Activated CD4-positive, alpha-beta T cell treated with anti-CD3 and anti-CD28 coated beads for 36 hours (primary cell): ENCODE results near the gene FRMPD2. TPM values are rescaled to one million over a fixed set of nuclear protein-coding genes. Genes with fewer than 3 reads are reported as not detected.

Source experiments
- ATAC-seq: fragments of 200-7000 bp; cut with Tn5 transposase; one replicate; pipeline ENCODE4 v1.10.0; 2021; ENCODE audit warnings: mild to moderate bottlenecking, moderate library complexity
- CTCF ChIA-PET: fragments of 350-600 bp; sonication (Branson Sonifier 250); formaldehyde crosslinking; loops from one replicate; lab custom pipeline; 2021; ENCODE audit warnings: antibody characterized with exemption; lab: Charles Lee
- POLR2A ChIA-PET: fragments of 350-600 bp; sonication (Branson Sonifier 250); formaldehyde crosslinking; loops from one replicate; lab custom pipeline; 2021; ENCODE audit warnings: antibody characterized with exemption, inconsistent platforms; lab: Charles Lee
- DNase-seq: peaks from one replicate; pipeline ENCODE4 v3.0.0-alpha.2; 2020
- H3K27ac Mint-ChIP-seq: one replicate; pipeline ENCODE4 v1.8.0; 2021; ENCODE audit warnings: mixed read lengths
- H3K27me3 Mint-ChIP-seq: one replicate; pipeline ENCODE4 v1.8.0; 2021; ENCODE audit warnings: mixed read lengths
- H3K36me3 Mint-ChIP-seq: one replicate; pipeline ENCODE4 v1.8.0; 2021; ENCODE audit warnings: low read depth, mixed read lengths
- H3K4me1 Mint-ChIP-seq: one replicate; pipeline ENCODE4 v1.8.0; 2021; ENCODE audit warnings: mixed read lengths
- H3K4me3 Mint-ChIP-seq: one replicate; pipeline ENCODE4 v1.8.0; 2021; ENCODE audit warnings: mild to moderate bottlenecking, moderate library complexity, mixed read lengths
- H3K9me3 Mint-ChIP-seq: one replicate; pipeline ENCODE4 v1.8.0; 2021; ENCODE audit warnings: low read depth, mixed read lengths
- intact Hi-C, 2 experiments: fragments of 100-400 bp; cut with DNase I in 1 of 2; cut with micrococcal nuclease in 1 of 2; formaldehyde crosslinking; loops; one replicate each; pipeline versions ENCODE4 v1.14.2 to v1.15.1; 2022 to 2024; cut with DNase I, micrococcal nuclease
- total RNA-seq, 2 experiments: library from RNA; stranded (reverse); gene quantifications; one replicate each; pipeline ENCODE4 v1.2.3, GENCODE V29; 2021

FRMPD2 gene
- total RNA-seq, 2 experiments from 2014 or later = not detected

GRCh38 chr10:48211777-48212176 is 62.7 kb downstream of the FRMPD2 start:
- Mint-ChIP-seq H3K36me3 (no peaks in the 10 kb centered on the region), H3K4me1 (no peaks in the 10 kb centered on the region), H3K27me3 (no peaks in the 10 kb centered on the region), H3K9me3 (no peaks in the 10 kb centered on the region), H3K4me3 (no peak overlapping the region), H3K27ac (no peak overlapping the region)
- POLR2A ChIA-PET = no interaction called here
- no peak for ATAC-seq
- intact Hi-C loops = no loop called here
- no peak for DNase-seq
- CTCF ChIA-PET = no interaction called here

GRCh38 chr10:48210966-48211365 is 63.5 kb downstream of the FRMPD2 start:
- no peaks in the 10 kb centered on the region for H3K27me3 Mint-ChIP-seq
- intact Hi-C loops = no loop called here
- no peak for ATAC-seq
- H3K36me3 Mint-ChIP-seq = no peaks in the 10 kb centered on the region
- H3K4me1 Mint-ChIP-seq = no peaks in the 10 kb centered on the region
- no peak for DNase-seq
- POLR2A ChIA-PET = no interaction called here
- H3K4me3 Mint-ChIP-seq = no peak overlapping the region
- no peak overlapping the region for H3K27ac Mint-ChIP-seq
- H3K9me3 Mint-ChIP-seq = no peaks in the 10 kb centered on the region
- CTCF ChIA-PET = no interaction called here

- DNase-seq (no peak), ATAC-seq (no peak)
- no peaks in the 10 kb centered on the region for H3K9me3 Mint-ChIP-seq
- H3K4me1 Mint-ChIP-seq = no peaks in the 10 kb centered on the region
- intact Hi-C loops = no loop called here
- no peaks in the 10 kb centered on the region for H3K27me3 Mint-ChIP-seq
- ChIA-PET CTCF (no interaction called here), POLR2A (no interaction called here)
- no peaks in the 10 kb centered on the region for H3K36me3 Mint-ChIP-seq
- no peak overlapping the region for H3K27ac Mint-ChIP-seq
- no peak overlapping the region for H3K4me3 Mint-ChIP-seq
Observed at GRCh38 chr10:48210391-48210790, 64.1 kb downstream of the FRMPD2 start.

- H3K4me1 Mint-ChIP-seq = peaks cover 4% of the 10 kb centered on the region
- H3K27me3 Mint-ChIP-seq = no peaks in the 10 kb centered on the region
- ATAC-seq (no peak), DNase-seq (no peak)
- POLR2A ChIA-PET = no interaction called here
- H3K9me3 Mint-ChIP-seq = no peaks in the 10 kb centered on the region
- CTCF ChIA-PET = interaction anchor here (0.7 kb wide), 1 partner anchor 18 kb away, joined by 3 read pairs; no protein-coding TSS in a partner anchor
- no peak overlapping the region for H3K27ac Mint-ChIP-seq
- H3K36me3 Mint-ChIP-seq = no peaks in the 10 kb centered on the region
- H3K4me3 Mint-ChIP-seq = no peak overlapping the region
- intact Hi-C loops = no loop called here
Observed at GRCh38 chr10:48209241-48209640, 65.3 kb downstream of the FRMPD2 start.

- ChIA-PET CTCF (no interaction called here), POLR2A (no interaction called here)
- no peak for ATAC-seq
- no peaks in the 10 kb centered on the region for H3K36me3 Mint-ChIP-seq
- intact Hi-C loops = no loop called here
- no peaks in the 10 kb centered on the region for H3K27me3 Mint-ChIP-seq
- H3K4me1 Mint-ChIP-seq = peaks cover 4% of the 10 kb centered on the region
- H3K27ac Mint-ChIP-seq = no peak overlapping the region
- DNase-seq = no peak
- no peaks in the 10 kb centered on the region for H3K9me3 Mint-ChIP-seq
- no peak overlapping the region for H3K4me3 Mint-ChIP-seq
Observed at GRCh38 chr10:48207853-48208252, 66.6 kb downstream of the FRMPD2 start.

- H3K9me3 Mint-ChIP-seq = no peaks in the 10 kb centered on the region
- no peaks in the 10 kb centered on the region for H3K36me3 Mint-ChIP-seq
- DNase-seq (no peak), ATAC-seq (no peak)
- H3K4me1 Mint-ChIP-seq = peaks cover 4% of the 10 kb centered on the region
- no peak overlapping the region for H3K27ac Mint-ChIP-seq
- H3K27me3 Mint-ChIP-seq = no peaks in the 10 kb centered on the region
- ChIA-PET POLR2A (no interaction called here), CTCF (no interaction called here)
- intact Hi-C loops = no loop called here
- H3K4me3 Mint-ChIP-seq = no peak overlapping the region
Observed at GRCh38 chr10:48206482-48207250, 67.8 kb downstream of the FRMPD2 start.

GRCh38 chr10:48205918-48206317 is 68.6 kb downstream of the FRMPD2 start:
- no peaks in the 10 kb centered on the region for H3K36me3 Mint-ChIP-seq
- ATAC-seq (no peak), DNase-seq (no peak)
- no peak overlapping the region for H3K4me3 Mint-ChIP-seq
- CTCF ChIA-PET = no interaction called here
- H3K9me3 Mint-ChIP-seq = no peaks in the 10 kb centered on the region
- no peaks in the 10 kb centered on the region for H3K27me3 Mint-ChIP-seq
- POLR2A ChIA-PET = no interaction called here
- intact Hi-C loops = no loop called here
- H3K27ac Mint-ChIP-seq = no peak overlapping the region
- H3K4me1 Mint-ChIP-seq = peaks cover 4% of the 10 kb centered on the region

- POLR2A ChIA-PET = no interaction called here
Observed at GRCh38 chr10:48199580-48200377, 74.7 kb downstream of the FRMPD2 start.

GRCh38 chr10:48197236-48197899 is 77.1 kb downstream of the FRMPD2 start:
- DNase-seq = no peak
- intact Hi-C loops = no loop called here
- peaks cover 2% of the 10 kb centered on the region for H3K4me1 Mint-ChIP-seq
- CTCF ChIA-PET = interaction anchor here (0.8 to 1.2 kb wide), 2 partner anchors 18 to 40 kb away, joined by 3 to 6 read pairs; no protein-coding TSS in a partner anchor
- no peak overlapping the region for H3K4me3 Mint-ChIP-seq
- H3K27me3 Mint-ChIP-seq = no peaks in the 10 kb centered on the region
- H3K36me3 Mint-ChIP-seq = peaks cover 2% of the 10 kb centered on the region
- no peaks in the 10 kb centered on the region for H3K9me3 Mint-ChIP-seq
- no peak overlapping the region for H3K27ac Mint-ChIP-seq
- no peak for ATAC-seq
- POLR2A ChIA-PET = no interaction called here

More at GRCh38 chr10:48199580-48200377, 74.7 kb downstream of the FRMPD2 start:
- CTCF ChIA-PET = no interaction called here
- Mint-ChIP-seq H3K9me3 (no peaks in the 10 kb centered on the region), H3K27ac (no peak overlapping the region), H3K27me3 (no peaks in the 10 kb centered on the region), H3K4me3 (no peak overlapping the region), H3K4me1 (peaks cover 4% of the 10 kb centered on the region), H3K36me3 (peaks cover 2% of the 10 kb centered on the region)
- ATAC-seq (no peak), DNase-seq (no peak)
- intact Hi-C loops = no loop called here

- DNase-seq (no peak), ATAC-seq (no peak)
- H3K4me1 Mint-ChIP-seq = peaks cover 2% of the 10 kb centered on the region
- no peaks in the 10 kb centered on the region for H3K9me3 Mint-ChIP-seq
- ChIA-PET POLR2A (no interaction called here), CTCF (interaction anchor here (0.6 kb wide), 1 partner anchor 94 kb away, joined by 3 read pairs; no protein-coding TSS in a partner anchor)
- intact Hi-C loops = no loop called here
- no peak overlapping the region for H3K4me3 Mint-ChIP-seq
- peaks cover 2% of the 10 kb centered on the region for H3K36me3 Mint-ChIP-seq
- H3K27me3 Mint-ChIP-seq = no peaks in the 10 kb centered on the region
- H3K27ac Mint-ChIP-seq = no peak overlapping the region
Observed at GRCh38 chr10:48195803-48196202, 78.7 kb downstream of the FRMPD2 start.

GRCh38 chr10:48194830-48195229 is 79.7 kb downstream of the FRMPD2 start:
- no peak for DNase-seq
- CTCF ChIA-PET = no interaction called here
- ATAC-seq = no peak
- no peaks in the 10 kb centered on the region for H3K27me3 Mint-ChIP-seq
- peaks cover 2% of the 10 kb centered on the region for H3K4me1 Mint-ChIP-seq
- no peak overlapping the region for H3K4me3 Mint-ChIP-seq
- intact Hi-C loops = no loop called here
- POLR2A ChIA-PET = no interaction called here
- H3K9me3 Mint-ChIP-seq = no peaks in the 10 kb centered on the region
- H3K27ac Mint-ChIP-seq = no peak overlapping the region
- H3K36me3 Mint-ChIP-seq = peaks cover 2% of the 10 kb centered on the region
